Measurements from ENCODE around the gene ENO1.
"Not testable (repeated sequence)": the region's sequence is repeated elsewhere in the genome, so short reads cannot be mapped to it uniquely, and the experiment has no call there.

ENO1 gene

GRCh38 chr1:8878448-8878697, at the start of gene ENO1:
TSS of gene ENO1 (minus strand) at chr1:8878686. CDS start at chr1:8874908, 3,778 bp downstream.
- Mint-ChIP-seq H3K27ac (peak within 1 kb of the TSS; percentile 99), H3K36me3 (ENCODE audit: low read depth) (peaks cover 27% of the 10 kb centered on the region), H3K4me3 (peak within 1 kb of the TSS; percentile 96 to 98 (median 98)), H3K9me3 (no peaks in the 10 kb centered on the region), H3K4me1 (peaks cover 42% of the 10 kb centered on the region), H3K27me3 (ENCODE audit: low read depth) (no peaks in the 10 kb centered on the region)
- no peak for TF ChIP-seq CTCF (IDR thresholded peaks at IDR 0.05; ENCODE audit: unreplicated experiment in 3 of 3)

GRCh38 chr1:8926707-8927694, 48.5 kb upstream of the ENO1 start:
- Mint-ChIP-seq H3K4me3 (no peak overlapping the region), H3K9me3 (no peaks in the 10 kb centered on the region), H3K36me3 (ENCODE audit: low read depth) (no peaks in the 10 kb centered on the region), H3K27me3 (ENCODE audit: low read depth) (no peaks in the 10 kb centered on the region), H3K4me1 (no peaks in the 10 kb centered on the region), H3K27ac (no peak overlapping the region)
- TF ChIP-seq CTCF (IDR thresholded peaks at IDR 0.05; ENCODE audit: unreplicated experiment in 3 of 3) = no peak

GRCh38 chr1:8925960-8926359, 47.5 kb upstream of the ENO1 start:
- no peak overlapping the region for H3K4me3 Mint-ChIP-seq
- no peaks in the 10 kb centered on the region for H3K36me3 Mint-ChIP-seq (ENCODE audit: low read depth)
- H3K27ac Mint-ChIP-seq = no peak overlapping the region
- TF ChIP-seq CTCF (IDR thresholded peaks at IDR 0.05; ENCODE audit: unreplicated experiment in 3 of 3) = no peak
- no peaks in the 10 kb centered on the region for H3K27me3 Mint-ChIP-seq (ENCODE audit: low read depth)
- no peaks in the 10 kb centered on the region for H3K9me3 Mint-ChIP-seq
- no peaks in the 10 kb centered on the region for H3K4me1 Mint-ChIP-seq

GRCh38 chr1:8925406-8925805, 46.9 kb upstream of the ENO1 start:
- Mint-ChIP-seq H3K4me3 (no peak overlapping the region), H3K4me1 (no peaks in the 10 kb centered on the region), H3K27ac (no peak overlapping the region), H3K27me3 (ENCODE audit: low read depth) (no peaks in the 10 kb centered on the region), H3K36me3 (ENCODE audit: low read depth) (no peaks in the 10 kb centered on the region), H3K9me3 (no peaks in the 10 kb centered on the region)
- no peak for TF ChIP-seq CTCF (IDR thresholded peaks at IDR 0.05; ENCODE audit: unreplicated experiment in 3 of 3)

DNA sequence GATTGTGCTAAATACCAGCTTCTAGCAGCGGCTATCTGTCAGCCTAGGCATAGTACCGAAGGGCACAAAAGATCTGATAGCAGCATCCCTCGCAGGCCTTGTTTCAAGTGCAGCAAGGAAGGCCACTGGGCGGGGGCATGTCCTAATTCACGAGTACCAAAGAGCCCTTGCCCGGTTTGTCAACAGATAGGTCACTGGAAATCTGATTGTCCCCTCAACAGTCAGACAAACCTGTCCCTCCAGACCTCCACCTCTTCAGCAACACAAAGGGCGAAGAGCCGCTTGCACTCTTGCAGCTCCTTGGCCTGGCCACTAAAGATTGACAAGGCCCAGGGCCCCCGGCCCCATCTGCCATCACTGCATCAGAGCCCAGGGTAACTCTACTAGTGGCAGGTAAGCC, 44.5 kb upstream of the ENO1 start:
- TF ChIP-seq CTCF (IDR thresholded peaks at IDR 0.05; ENCODE audit: unreplicated experiment in 3 of 3) = no peak
- Mint-ChIP-seq H3K27ac (no peak overlapping the region), H3K4me3 (no peak overlapping the region), H3K27me3 (ENCODE audit: low read depth) (no peaks in the 10 kb centered on the region), H3K4me1 (peaks cover 5% of the 10 kb centered on the region), H3K36me3 (ENCODE audit: low read depth) (no peaks in the 10 kb centered on the region), H3K9me3 (no peaks in the 10 kb centered on the region)

GRCh38 chr1:8917536-8917935, 39.0 kb upstream of the ENO1 start:
- not testable (repeated sequence) for H3K9me3 Mint-ChIP-seq; H3K36me3 Mint-ChIP-seq (ENCODE audit: low read depth); H3K4me1 Mint-ChIP-seq; H3K27me3 Mint-ChIP-seq (ENCODE audit: low read depth); H3K4me3 Mint-ChIP-seq; H3K27ac Mint-ChIP-seq
